Breast epithelium (tissue), 4 donors: ENCODE results near the gene DUSP28. TPM values are rescaled to one million over a fixed set of nuclear protein-coding genes. Genes with fewer than 3 reads are reported as not detected.
"Not testable (repeated sequence)": the region's sequence is repeated elsewhere in the genome, so short reads cannot be mapped to it uniquely, and the experiment has no call there.

ENCODE experiments used
- DNase-seq, 2 donors: peaks; one replicate each; pipeline ENCODE4 v3.0.0-alpha.2; 2019; ENCODE audit warnings: low spot score in 2 of 2
- H3K27ac ChIP-seq, 2 donors: fragments of 200-600 bp; sonication (generic) in 1 of 2; one replicate each; pipeline ENCODE4 v1.5.1; 2016 to 2019; ENCODE audit warnings: mild to moderate bottlenecking in 1 of 2
- H3K27me3 ChIP-seq, 2 donors: fragments of 200-600 bp; sonication (generic) in 1 of 2; one replicate each; pipeline versions ENCODE4 v1.5.1 to v1.6.0; 2017 to 2019; ENCODE audit warnings: control low read depth in 1 of 2, mild to moderate bottlenecking in 1 of 2
- H3K36me3 ChIP-seq: fragments of 200-600 bp; one replicate; pipeline ENCODE4 v1.5.1; 2019
- H3K4me1 ChIP-seq, 2 donors: fragments of 200-600 bp; sonication (generic); one replicate each; pipeline ENCODE4 v1.5.1; 2016 to 2019; ENCODE audit warnings: control low read depth in 1 of 2
- H3K4me3 ChIP-seq, 3 donors: fragments of 200-600 bp; sonication (generic); 1 replicate in 2 of 3; 2 replicates in 1 of 3; pipeline ENCODE4 v1.5.1; 2016 to 2019; ENCODE audit warnings: mild to moderate bottlenecking in 3 of 3, moderate library complexity in 2 of 3
- H3K9me3 ChIP-seq, 2 donors: fragments of 200-600 bp; sonication (generic) in 1 of 2; one replicate each; pipeline ENCODE4 v1.5.1; 2016 to 2019; ENCODE audit warnings: control low read depth in 1 of 2
- POLR2A ChIP-seq: fragments of 450-650 bp; IDR thresholded peaks from one replicate; pipeline ENCODE4 v1.6.1; 2016; ENCODE audit warnings: antibody characterized with exemption, mild to moderate bottlenecking, moderate library complexity
- POLR2AphosphoS5 ChIP-seq, 3 donors: sonication (generic); formaldehyde crosslinking; IDR thresholded peaks; one replicate each; pipeline ENCODE4 v1.6.1; 2017; ENCODE audit warnings: antibody characterized with exemption in 3 of 3
- intact Hi-C: fragments of 100-400 bp; cut with DNase I; formaldehyde crosslinking; loops from one replicate; pipeline ENCODE4 v1.15.1; 2023; ENCODE audit warnings: low total_unique reads
- total RNA-seq, 3 donors: library from RNA; depleted of rRNA; stranded (reverse); fragments of >200 nt; gene quantifications; one replicate each; pipeline ENCODE4 v1.1.0, GENCODE V29; 2016
- TF ChIP-seq, protein P1 (sequence below), 3 donors: fragments of 450-650 bp; IDR thresholded peaks; one replicate each; pipeline ENCODE4 v1.5.1; 2016 to 2017; ENCODE audit warnings: antibody characterized with exemption in 3 of 3, mild to moderate bottlenecking in 3 of 3, moderate library complexity in 3 of 3

The DUSP28 gene
- total RNA-seq, 3 donors from 2014 or later: 5.9 to 8.8 (median 6.9) TPM

DNA sequence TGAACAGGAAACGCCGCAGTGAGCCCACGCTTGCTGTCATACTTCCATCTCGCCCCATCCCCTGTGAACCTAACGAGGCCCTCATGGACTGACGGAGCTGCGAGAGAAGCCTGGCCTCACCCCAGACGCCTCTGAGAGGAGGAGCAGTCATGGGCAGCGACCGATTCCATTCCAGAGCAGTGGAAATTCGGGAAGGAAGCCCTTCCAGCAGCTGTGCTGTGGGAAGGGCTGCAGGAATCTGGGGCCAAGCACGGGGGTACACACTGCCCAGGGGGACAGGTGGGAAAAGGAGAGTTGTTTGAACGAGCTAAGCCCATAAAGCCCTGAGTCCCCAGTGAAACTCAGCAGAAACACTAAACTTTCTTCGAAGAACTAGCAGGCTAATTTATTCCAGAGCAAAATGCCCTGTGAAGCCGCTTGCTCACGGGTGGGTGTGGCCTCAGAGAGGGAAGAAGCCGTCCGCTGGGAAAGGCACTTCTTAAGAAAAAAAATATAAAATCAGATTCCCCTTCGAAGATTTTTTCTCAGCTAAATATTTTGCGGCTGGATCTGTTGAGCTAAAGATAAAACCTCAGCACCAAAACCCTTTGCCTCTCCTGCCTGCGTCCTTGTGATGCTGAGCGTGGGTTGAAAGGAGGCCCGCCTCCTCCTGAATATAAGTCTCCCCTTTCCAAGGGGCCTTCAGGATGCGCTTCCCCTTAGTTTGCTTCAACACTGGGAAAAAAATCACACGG lies 40.6 kb upstream of the DUSP28 start:
- Histone ChIP-seq H3K27me3 (no peaks in the 10 kb centered on the region), H3K4me1 (no peaks in the 10 kb centered on the region), H3K27ac (no peak overlapping the region), H3K36me3 (no peaks in the 10 kb centered on the region), H3K4me3 (no peak overlapping the region), H3K9me3 (no peaks in the 10 kb centered on the region)
- intact Hi-C loops: no loop called here
- TF ChIP-seq, protein P1, sequence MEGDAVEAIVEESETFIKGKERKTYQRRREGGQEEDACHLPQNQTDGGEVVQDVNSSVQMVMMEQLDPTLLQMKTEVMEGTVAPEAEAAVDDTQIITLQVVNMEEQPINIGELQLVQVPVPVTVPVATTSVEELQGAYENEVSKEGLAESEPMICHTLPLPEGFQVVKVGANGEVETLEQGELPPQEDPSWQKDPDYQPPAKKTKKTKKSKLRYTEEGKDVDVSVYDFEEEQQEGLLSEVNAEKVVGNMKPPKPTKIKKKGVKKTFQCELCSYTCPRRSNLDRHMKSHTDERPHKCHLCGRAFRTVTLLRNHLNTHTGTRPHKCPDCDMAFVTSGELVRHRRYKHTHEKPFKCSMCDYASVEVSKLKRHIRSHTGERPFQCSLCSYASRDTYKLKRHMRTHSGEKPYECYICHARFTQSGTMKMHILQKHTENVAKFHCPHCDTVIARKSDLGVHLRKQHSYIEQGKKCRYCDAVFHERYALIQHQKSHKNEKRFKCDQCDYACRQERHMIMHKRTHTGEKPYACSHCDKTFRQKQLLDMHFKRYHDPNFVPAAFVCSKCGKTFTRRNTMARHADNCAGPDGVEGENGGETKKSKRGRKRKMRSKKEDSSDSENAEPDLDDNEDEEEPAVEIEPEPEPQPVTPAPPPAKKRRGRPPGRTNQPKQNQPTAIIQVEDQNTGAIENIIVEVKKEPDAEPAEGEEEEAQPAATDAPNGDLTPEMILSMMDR (IDR thresholded peaks at IDR 0.05): no peak
- TF ChIP-seq POLR2A (no peak), POLR2AphosphoS5 (IDR thresholded peaks at IDR 0.05) (no peak)
- peak in 1 of 2 donors; percentile 20 for DNase-seq

DNA sequence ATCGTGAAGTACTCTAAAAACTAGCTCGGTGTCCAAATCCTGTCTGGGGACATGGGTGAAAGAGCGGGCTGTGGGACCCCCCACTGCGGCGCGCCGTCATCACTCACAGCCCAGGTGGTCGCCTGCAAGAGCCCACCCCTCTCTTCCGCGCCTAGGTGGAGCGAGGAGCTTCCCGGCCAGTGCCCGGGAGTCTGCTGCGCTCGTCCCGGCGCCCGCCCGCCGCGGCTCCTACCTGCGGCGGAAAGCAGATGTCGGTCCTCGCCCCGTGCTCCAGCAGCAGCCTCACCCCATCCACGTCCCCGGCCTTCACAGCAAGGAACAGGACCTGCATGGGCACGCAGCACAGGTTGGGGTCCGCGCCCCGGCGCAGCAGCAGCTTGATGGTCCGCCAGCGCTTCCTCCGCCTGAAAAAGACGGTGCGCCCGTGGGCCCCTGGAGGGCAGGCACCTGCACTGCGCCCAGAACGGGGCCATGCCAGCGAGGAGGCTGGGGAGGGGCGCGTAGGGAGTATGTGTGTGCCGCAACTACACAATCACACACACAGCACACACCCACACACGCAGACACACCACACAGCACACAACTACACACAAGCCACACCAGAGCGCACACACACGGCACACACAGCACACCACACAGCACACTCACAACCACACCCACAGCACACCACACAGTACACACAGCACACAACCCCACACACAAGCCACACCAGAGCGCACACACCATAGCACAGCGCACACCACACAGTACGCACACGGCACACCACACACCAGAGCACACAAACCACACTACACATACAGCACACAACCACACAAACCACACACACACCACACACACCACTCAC lies 39.8 kb upstream of the DUSP28 start:
- no peaks in the 10 kb centered on the region for H3K36me3 ChIP-seq
- peak in 1 of 2 donors; percentile 50 for DNase-seq
- H3K4me3 ChIP-seq: peak overlapping the region in 1 of 3 donors; percentile 25
- intact Hi-C loops: no loop called here
- H3K9me3 ChIP-seq: no peaks in the 10 kb centered on the region
- TF ChIP-seq POLR2AphosphoS5 (IDR thresholded peaks at IDR 0.05): no peak
- TF ChIP-seq, protein P1 (IDR thresholded peaks at IDR 0.05): no peak
- no peak for TF ChIP-seq POLR2A
- H3K27me3 ChIP-seq: no peaks in the 10 kb centered on the region
- no peaks in the 10 kb centered on the region for H3K4me1 ChIP-seq
- H3K27ac ChIP-seq: no peak overlapping the region

- H3K9me3 ChIP-seq: no peaks in the 10 kb centered on the region
- H3K27me3 ChIP-seq: no peaks in the 10 kb centered on the region
- H3K36me3 ChIP-seq: no peaks in the 10 kb centered on the region
- TF ChIP-seq, protein P1 (IDR thresholded peaks at IDR 0.05): no peak
- TF ChIP-seq POLR2A (no peak), POLR2AphosphoS5 (IDR thresholded peaks at IDR 0.05) (no peak)
- H3K27ac ChIP-seq: no peak overlapping the region
- peak in 1 of 2 donors; percentile 38 for DNase-seq
- intact Hi-C loops: no loop called here
- no peak overlapping the region for H3K4me3 ChIP-seq
- no peaks in the 10 kb centered on the region for H3K4me1 ChIP-seq
These were observed 39.2 kb upstream of the DUSP28 start for GRCh38 chr2:240520974-240521350.

DNA sequence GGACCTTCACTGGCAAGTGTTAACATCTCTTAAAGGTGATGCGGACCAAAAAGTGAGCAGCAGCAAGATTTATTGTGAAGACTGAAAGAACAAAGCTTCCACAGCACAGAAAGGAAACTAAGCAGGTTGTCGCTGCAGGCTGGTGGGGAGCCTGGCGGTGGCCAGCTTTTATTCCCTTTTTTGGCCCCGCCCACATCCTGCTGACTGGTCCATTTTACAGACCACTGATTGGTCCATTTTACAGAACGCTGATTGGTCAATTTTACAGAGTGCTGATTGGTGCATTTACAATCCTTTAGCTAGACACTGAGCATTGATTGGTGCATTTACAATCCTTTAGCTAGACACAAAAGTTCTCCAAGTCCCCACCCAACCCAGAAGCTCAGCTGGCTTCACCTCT lies 38.3 kb upstream of the DUSP28 start:
- H3K27ac ChIP-seq, intact Hi-C loops, H3K4me1 ChIP-seq, H3K4me3 ChIP-seq, DNase-seq, H3K27me3 ChIP-seq, H3K9me3 ChIP-seq, H3K36me3 ChIP-seq: not testable (repeated sequence)

DNA sequence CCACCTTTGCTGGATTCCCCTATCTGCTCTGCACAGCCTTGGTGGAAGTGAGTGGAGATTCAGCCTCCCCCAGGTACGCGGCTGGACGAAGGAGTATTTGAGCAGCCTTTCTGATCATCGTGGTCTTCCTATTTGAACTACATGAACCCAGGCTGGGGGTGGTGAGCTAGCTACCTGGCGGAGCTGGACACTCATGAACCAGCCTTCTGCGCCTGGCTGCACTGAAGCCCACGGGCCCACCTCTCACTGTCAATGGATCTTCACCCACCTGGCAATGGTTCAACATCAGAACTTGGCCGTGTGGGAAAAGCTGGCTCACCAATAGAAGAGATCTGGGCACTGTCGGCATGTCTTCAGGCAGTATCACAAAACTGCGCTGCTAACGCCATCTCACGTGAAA lies 37.8 kb upstream of the DUSP28 start:
- Histone ChIP-seq H3K36me3 (no peaks in the 10 kb centered on the region), H3K9me3 (no peaks in the 10 kb centered on the region), H3K4me3 (no peak overlapping the region), H3K4me1 (no peaks in the 10 kb centered on the region), H3K27me3 (no peaks in the 10 kb centered on the region), H3K27ac (no peak overlapping the region)
- DNase-seq: peak in 1 of 2 donors; percentile 36
- intact Hi-C loops: no loop called here
- TF ChIP-seq, protein P1 (IDR thresholded peaks at IDR 0.05): no peak
- TF ChIP-seq POLR2A: no peak
- TF ChIP-seq POLR2AphosphoS5 (IDR thresholded peaks at IDR 0.05): no peak
